Liver (tissue), 3 donors: ENCODE measurements around the gene PIP5KL1.

Source experiments
- EGR1 ChIP-seq, 2 donors: IDR thresholded peaks; 2 replicates each; pipeline ENCODE4 v1.6.1; 2016 to 2018; ENCODE audit warnings: antibody characterized with exemption in 2 of 2, low read depth in 2 of 2
- GABPA ChIP-seq, 2 donors: IDR thresholded peaks in 1 of 2; conservative IDR thresholded peaks in 1 of 2; 2 replicates each; pipeline ENCODE4 v1.6.1; 2016; ENCODE audit warnings: antibody characterized with exemption in 2 of 2, mild to moderate bottlenecking in 1 of 2, moderate library complexity in 1 of 2
- HNF4A ChIP-seq, 2 donors: conservative IDR thresholded peaks; 2 replicates each; pipeline ENCODE4 v1.6.1; 2016; ENCODE audit warnings: antibody characterized with exemption in 2 of 2, mild to moderate bottlenecking in 2 of 2
- JUND ChIP-seq, 2 donors: IDR thresholded peaks; 2 replicates each; pipeline ENCODE4 v1.6.1; 2016; ENCODE audit warnings: antibody characterized with exemption in 2 of 2
- RAD21 ChIP-seq, 2 donors: IDR thresholded peaks; 2 replicates each; pipeline ENCODE4 v1.6.1; 2016; ENCODE audit warnings: antibody characterized with exemption in 2 of 2, mild to moderate bottlenecking in 2 of 2
- SP1 ChIP-seq: IDR thresholded peaks from 2 replicates; pipeline ENCODE4 v1.6.1; 2018; ENCODE audit warnings: antibody characterized with exemption, mild to moderate bottlenecking
- TAF1 ChIP-seq: conservative IDR thresholded peaks from 2 replicates; pipeline ENCODE4 v1.6.1; 2016; ENCODE audit warnings: antibody characterized with exemption, mild to moderate bottlenecking
- YY1 ChIP-seq: IDR thresholded peaks from 2 replicates; pipeline ENCODE4 v1.6.1; 2016; ENCODE audit warnings: antibody characterized with exemption, mild to moderate bottlenecking
- TF ChIP-seq, protein P1 (sequence below): fragments of 150-350 bp; IDR thresholded peaks from 2 replicates; pipeline ENCODE4 v1.5.1; 2017; ENCODE audit warnings: improper control_type of control experiment, low read depth, low read length; ENCODE audit not compliant: missing input control
- TF ChIP-seq, protein P2 (sequence below): IDR thresholded peaks from 2 replicates; pipeline ENCODE4 v1.6.1; 2016; ENCODE audit warnings: antibody characterized with exemption, mild to moderate bottlenecking
- TF ChIP-seq, protein P3 (sequence below): IDR thresholded peaks from 2 replicates; pipeline ENCODE4 v1.6.1; 2016; ENCODE audit warnings: antibody characterized with exemption
- donor health status: healthy.
- donor health status: healthy.

DNA sequence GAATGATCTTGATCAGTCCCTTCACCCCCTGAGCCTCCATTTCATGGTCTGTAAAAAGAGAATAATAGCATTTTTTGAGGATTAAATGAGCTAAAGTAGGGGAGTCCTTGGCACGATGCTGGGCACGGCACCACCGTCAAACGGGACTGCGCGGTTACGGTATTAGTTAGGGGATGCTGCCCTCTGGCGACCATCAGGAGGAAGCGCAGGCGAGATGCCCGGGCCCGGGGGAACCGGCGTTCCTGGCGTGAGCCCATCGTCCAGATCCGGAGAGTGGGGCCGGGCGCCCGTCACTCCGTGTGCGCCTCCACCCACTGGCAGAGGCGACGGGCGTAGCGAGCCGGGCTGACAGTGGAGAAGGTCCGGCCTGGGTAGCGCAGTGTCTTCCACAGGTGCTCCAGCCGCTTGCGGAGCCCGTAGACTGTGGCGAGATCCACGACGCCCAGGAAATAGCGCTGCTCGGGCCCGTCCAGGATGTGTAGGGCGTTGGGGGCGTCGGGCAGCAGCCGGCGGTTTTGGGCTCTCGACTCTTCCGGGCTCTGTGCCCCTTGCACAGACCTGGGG lies 8.9 kb downstream of the PIP5KL1 start:
- TF ChIP-seq, protein P1, sequence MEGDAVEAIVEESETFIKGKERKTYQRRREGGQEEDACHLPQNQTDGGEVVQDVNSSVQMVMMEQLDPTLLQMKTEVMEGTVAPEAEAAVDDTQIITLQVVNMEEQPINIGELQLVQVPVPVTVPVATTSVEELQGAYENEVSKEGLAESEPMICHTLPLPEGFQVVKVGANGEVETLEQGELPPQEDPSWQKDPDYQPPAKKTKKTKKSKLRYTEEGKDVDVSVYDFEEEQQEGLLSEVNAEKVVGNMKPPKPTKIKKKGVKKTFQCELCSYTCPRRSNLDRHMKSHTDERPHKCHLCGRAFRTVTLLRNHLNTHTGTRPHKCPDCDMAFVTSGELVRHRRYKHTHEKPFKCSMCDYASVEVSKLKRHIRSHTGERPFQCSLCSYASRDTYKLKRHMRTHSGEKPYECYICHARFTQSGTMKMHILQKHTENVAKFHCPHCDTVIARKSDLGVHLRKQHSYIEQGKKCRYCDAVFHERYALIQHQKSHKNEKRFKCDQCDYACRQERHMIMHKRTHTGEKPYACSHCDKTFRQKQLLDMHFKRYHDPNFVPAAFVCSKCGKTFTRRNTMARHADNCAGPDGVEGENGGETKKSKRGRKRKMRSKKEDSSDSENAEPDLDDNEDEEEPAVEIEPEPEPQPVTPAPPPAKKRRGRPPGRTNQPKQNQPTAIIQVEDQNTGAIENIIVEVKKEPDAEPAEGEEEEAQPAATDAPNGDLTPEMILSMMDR = peak; percentile 95
- TF ChIP-seq TAF1 = no peak
- TF ChIP-seq, protein P2, sequence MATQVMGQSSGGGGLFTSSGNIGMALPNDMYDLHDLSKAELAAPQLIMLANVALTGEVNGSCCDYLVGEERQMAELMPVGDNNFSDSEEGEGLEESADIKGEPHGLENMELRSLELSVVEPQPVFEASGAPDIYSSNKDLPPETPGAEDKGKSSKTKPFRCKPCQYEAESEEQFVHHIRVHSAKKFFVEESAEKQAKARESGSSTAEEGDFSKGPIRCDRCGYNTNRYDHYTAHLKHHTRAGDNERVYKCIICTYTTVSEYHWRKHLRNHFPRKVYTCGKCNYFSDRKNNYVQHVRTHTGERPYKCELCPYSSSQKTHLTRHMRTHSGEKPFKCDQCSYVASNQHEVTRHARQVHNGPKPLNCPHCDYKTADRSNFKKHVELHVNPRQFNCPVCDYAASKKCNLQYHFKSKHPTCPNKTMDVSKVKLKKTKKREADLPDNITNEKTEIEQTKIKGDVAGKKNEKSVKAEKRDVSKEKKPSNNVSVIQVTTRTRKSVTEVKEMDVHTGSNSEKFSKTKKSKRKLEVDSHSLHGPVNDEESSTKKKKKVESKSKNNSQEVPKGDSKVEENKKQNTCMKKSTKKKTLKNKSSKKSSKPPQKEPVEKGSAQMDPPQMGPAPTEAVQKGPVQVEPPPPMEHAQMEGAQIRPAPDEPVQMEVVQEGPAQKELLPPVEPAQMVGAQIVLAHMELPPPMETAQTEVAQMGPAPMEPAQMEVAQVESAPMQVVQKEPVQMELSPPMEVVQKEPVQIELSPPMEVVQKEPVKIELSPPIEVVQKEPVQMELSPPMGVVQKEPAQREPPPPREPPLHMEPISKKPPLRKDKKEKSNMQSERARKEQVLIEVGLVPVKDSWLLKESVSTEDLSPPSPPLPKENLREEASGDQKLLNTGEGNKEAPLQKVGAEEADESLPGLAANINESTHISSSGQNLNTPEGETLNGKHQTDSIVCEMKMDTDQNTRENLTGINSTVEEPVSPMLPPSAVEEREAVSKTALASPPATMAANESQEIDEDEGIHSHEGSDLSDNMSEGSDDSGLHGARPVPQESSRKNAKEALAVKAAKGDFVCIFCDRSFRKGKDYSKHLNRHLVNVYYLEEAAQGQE = no peak
- no peak for TF ChIP-seq EGR1 (IDR thresholded peaks at IDR 0.05; ENCODE audit: low read depth in 2 of 2)
- TF ChIP-seq RAD21 (IDR thresholded peaks at IDR 0.05) = peak; percentile 92 to 97
- TF ChIP-seq JUND (IDR thresholded peaks at IDR 0.05) = no peak
- TF ChIP-seq YY1 = no peak
- TF ChIP-seq SP1 = no peak
- TF ChIP-seq GABPA (IDR thresholded peaks at IDR 0.05 in 1 of 2, conservative IDR thresholded peaks at IDR 0.05 in 1 of 2) = no peak
- no peak for TF ChIP-seq HNF4A (conservative IDR thresholded peaks at IDR 0.05)
- TF ChIP-seq, protein P3, sequence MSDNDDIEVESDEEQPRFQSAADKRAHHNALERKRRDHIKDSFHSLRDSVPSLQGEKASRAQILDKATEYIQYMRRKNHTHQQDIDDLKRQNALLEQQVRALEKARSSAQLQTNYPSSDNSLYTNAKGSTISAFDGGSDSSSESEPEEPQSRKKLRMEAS = no peak
